ENCODE measurements around the gene CECR2. TPM values are rescaled to one million over a fixed set of nuclear protein-coding genes. Genes with fewer than 3 reads are reported as not detected.
A peak's percentile ranks its signal among the peaks of the same experiment; 100 is the strongest.

The CECR2 gene
- total RNA-seq, 1 experiment from 2014 or later, result not detected

- no peaks in the 10 kb centered on the region for H3K79me2 ChIP-seq (ENCODE audit: low read length)
- ATAC-seq, result no peak
- BruUV-seq (replicated peaks), result no TSS peak
Measured at GRCh38 chr22:17590586-17590985, 221.3 kb downstream of the CECR2 start.

GRCh38 chr22:17592201-17592600, 222.9 kb downstream of the CECR2 start:
- intact Hi-C loops (cut with micrococcal nuclease), result no loop called here
- CTCF ChIA-PET, result no interaction called here
- no peak overlapping the region for H3K27ac ChIP-seq (ENCODE audit: low read length)
- H2AFZ ChIP-seq (ENCODE audit: low read length), result no peak overlapping the region
- H4K20me1 ChIP-seq (ENCODE audit: low read length), result no peaks in the 10 kb centered on the region
- H3K9me2 ChIP-seq (replicated peaks; ENCODE audit: low read length), result no peaks in the 10 kb centered on the region
- H3K79me2 ChIP-seq (ENCODE audit: low read length), result no peaks in the 10 kb centered on the region
- no peak overlapping the region for H3K4me3 ChIP-seq (ENCODE audit: low read length)
- ATAC-seq, result no peak
- no peaks in the 10 kb centered on the region for H3K9me3 ChIP-seq (ENCODE audit: low read length)
- no peaks in the 10 kb centered on the region for H3F3A ChIP-seq (ENCODE audit: low read length, unreplicated experiment)
- no peak overlapping the region for H3K4me2 ChIP-seq (ENCODE audit: low read length)
- POLR2A ChIA-PET (ENCODE audit: unreplicated experiment), result no interaction called here
- BruUV-seq (replicated peaks), result TSS peak; percentile 27
- H3K9ac ChIP-seq (ENCODE audit: low read length), result no peak overlapping the region
- H3K4me1 ChIP-seq (ENCODE audit: insufficient read depth, low read length), result no peaks in the 10 kb centered on the region
- TF ChIP-seq CTCF (conservative IDR thresholded peaks at IDR 0.05; ENCODE audit: low read depth, low read length) (no peak), EZH2 (IDR thresholded peaks at IDR 0.05; ENCODE audit: low read length, unreplicated experiment) (no peak), EZH2phosphoT487 (IDR thresholded peaks at IDR 0.05; ENCODE audit: borderline replicate concordance, low read length) (no peak)
- no peak for DNase-seq
- peaks cover 16% of the 10 kb centered on the region for H3K36me3 ChIP-seq (ENCODE audit: low read depth, low read length)
- H3K27me3 ChIP-seq (ENCODE audit: low read length), result no peaks in the 10 kb centered on the region

More at GRCh38 chr22:17590586-17590985, 221.3 kb downstream of the CECR2 start:
- no peaks in the 10 kb centered on the region for H4K20me1 ChIP-seq (ENCODE audit: low read length)
- no peaks in the 10 kb centered on the region for H3K4me1 ChIP-seq (ENCODE audit: insufficient read depth, low read length)
- no peak for TF ChIP-seq CTCF (conservative IDR thresholded peaks at IDR 0.05; ENCODE audit: low read depth, low read length)
- TF ChIP-seq EZH2phosphoT487 (IDR thresholded peaks at IDR 0.05; ENCODE audit: borderline replicate concordance, low read length), result no peak
- POLR2A ChIA-PET (ENCODE audit: unreplicated experiment), result no interaction called here
- H3K9ac ChIP-seq (ENCODE audit: low read length), result no peak overlapping the region
- no peaks in the 10 kb centered on the region for H3K9me2 ChIP-seq (replicated peaks; ENCODE audit: low read length)
- H3K4me2 ChIP-seq (ENCODE audit: low read length), result no peak overlapping the region
- no peaks in the 10 kb centered on the region for H3K27me3 ChIP-seq (ENCODE audit: low read length)
- CTCF ChIA-PET, result no interaction called here
- no peak for DNase-seq
- no peaks in the 10 kb centered on the region for H3K9me3 ChIP-seq (ENCODE audit: low read length)
- no peaks in the 10 kb centered on the region for H3F3A ChIP-seq (ENCODE audit: low read length, unreplicated experiment)
- H2AFZ ChIP-seq (ENCODE audit: low read length), result no peak overlapping the region
- no peak overlapping the region for H3K27ac ChIP-seq (ENCODE audit: low read length)
- peaks cover 12% of the 10 kb centered on the region for H3K36me3 ChIP-seq (ENCODE audit: low read depth, low read length)
- no peak overlapping the region for H3K4me3 ChIP-seq (ENCODE audit: low read length)
- intact Hi-C loops (cut with micrococcal nuclease), result no loop called here

- no TSS peak for BruUV-seq (replicated peaks)
- H3F3A ChIP-seq (ENCODE audit: low read length, unreplicated experiment), result no peaks in the 10 kb centered on the region
- DNase-seq, result no peak
- no peaks in the 10 kb centered on the region for H3K9me3 ChIP-seq (ENCODE audit: low read length)
- H3K4me1 ChIP-seq (ENCODE audit: insufficient read depth, low read length), result no peaks in the 10 kb centered on the region
- H3K9me2 ChIP-seq (replicated peaks; ENCODE audit: low read length), result no peaks in the 10 kb centered on the region
- H4K20me1 ChIP-seq (ENCODE audit: low read length), result no peaks in the 10 kb centered on the region
- no peaks in the 10 kb centered on the region for H3K79me2 ChIP-seq (ENCODE audit: low read length)
- no peak overlapping the region for H3K9ac ChIP-seq (ENCODE audit: low read length)
- no peak overlapping the region for H2AFZ ChIP-seq (ENCODE audit: low read length)
- no peak for ATAC-seq
- no peak overlapping the region for H3K4me3 ChIP-seq (ENCODE audit: low read length)
- H3K27me3 ChIP-seq (ENCODE audit: low read length), result no peaks in the 10 kb centered on the region
- no peak overlapping the region for H3K4me2 ChIP-seq (ENCODE audit: low read length)
- CTCF ChIA-PET, result no interaction called here
- H3K27ac ChIP-seq (ENCODE audit: low read length), result no peak overlapping the region
- peaks cover 21% of the 10 kb centered on the region for H3K36me3 ChIP-seq (ENCODE audit: low read depth, low read length)
- intact Hi-C loops (cut with micrococcal nuclease), result no loop called here
- TF ChIP-seq CTCF (conservative IDR thresholded peaks at IDR 0.05; ENCODE audit: low read depth, low read length), result no peak
- no peak for TF ChIP-seq EZH2 (IDR thresholded peaks at IDR 0.05; ENCODE audit: low read length, unreplicated experiment)
- no peak for TF ChIP-seq EZH2phosphoT487 (IDR thresholded peaks at IDR 0.05; ENCODE audit: borderline replicate concordance, low read length)
- POLR2A ChIA-PET (ENCODE audit: unreplicated experiment), result no interaction called here
Measured at GRCh38 chr22:17596226-17596625, 227.0 kb downstream of the CECR2 start.
